ENCODE results near the gene PHACTR1.
"Not testable (repeated sequence)": the region's sequence is repeated elsewhere in the genome, so short reads cannot be mapped to it uniquely, and the experiment has no call there.

Gene PHACTR1

GRCh38 chr6:12716298-12716916 lies at the start of gene PHACTR1:
Gene PHACTR1, plus strand, starts transcription at chr6:12716767.
- DNase-seq (ENCODE audit: low spot score) = no peak

- no peak for DNase-seq (ENCODE audit: low spot score)
These were observed 49.7 kb upstream of the PHACTR1 start for GRCh38 chr6:12666886-12667285.

DNA sequence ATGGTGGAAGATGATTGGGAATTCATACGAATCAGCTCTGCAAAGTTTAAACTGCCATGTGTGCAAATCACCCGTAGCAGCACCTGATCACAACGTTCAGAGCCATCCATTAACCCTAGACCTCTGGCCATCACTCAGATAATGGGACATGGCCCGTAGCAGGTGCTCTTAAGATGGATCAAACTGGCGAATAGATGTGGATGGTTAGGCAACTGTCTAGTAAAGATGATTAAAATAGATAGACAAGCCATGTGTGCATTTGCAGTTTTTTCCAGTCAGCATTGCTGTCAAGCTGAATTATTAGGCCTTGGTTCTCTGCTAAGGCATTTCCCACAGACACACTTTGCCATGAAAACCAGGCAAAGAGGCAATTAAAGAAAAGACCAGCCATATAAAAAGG lies 40.6 kb upstream of the PHACTR1 start:
- no peak for DNase-seq (ENCODE audit: low spot score)

GRCh38 chr6:12679341-12679740 lies 37.2 kb upstream of the PHACTR1 start:
- no peak for DNase-seq (ENCODE audit: low spot score)

- DNase-seq (ENCODE audit: low spot score) = no peak
These were observed 23.4 kb upstream of the PHACTR1 start for GRCh38 chr6:12693122-12693521.

- no peak for DNase-seq (ENCODE audit: low spot score)
These were observed 18.3 kb upstream of the PHACTR1 start for GRCh38 chr6:12698298-12698697.

GRCh38 chr6:12704946-12705345 lies 11.6 kb upstream of the PHACTR1 start:
- no peak for DNase-seq (ENCODE audit: low spot score)

DNA sequence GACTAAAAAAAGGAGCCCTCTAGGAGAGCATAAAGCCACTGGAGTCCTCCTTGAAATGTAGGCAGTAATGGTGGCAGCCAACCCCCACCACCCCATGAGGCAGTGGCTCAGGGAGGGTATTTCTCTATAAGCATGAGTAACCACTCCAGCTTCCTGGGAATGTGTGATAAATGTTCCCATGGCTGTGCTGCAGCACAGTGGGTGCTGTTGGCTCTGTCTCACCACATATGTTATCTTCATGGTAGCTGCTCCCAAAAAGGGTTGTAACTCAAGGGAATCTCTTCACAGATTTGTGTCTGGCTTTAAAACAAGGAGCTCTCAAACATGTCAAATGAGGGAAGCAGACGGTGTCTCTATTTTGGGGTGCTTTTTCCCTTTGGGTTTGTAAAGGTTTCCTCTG lies 7.5 kb upstream of the PHACTR1 start:
- DNase-seq (ENCODE audit: low spot score) = no peak

- no peak for DNase-seq (ENCODE audit: low spot score)
These were observed 6.9 kb upstream of the PHACTR1 start for GRCh38 chr6:12709556-12710232.

GRCh38 chr6:12710921-12711320 lies 5.6 kb upstream of the PHACTR1 start:
- DNase-seq (ENCODE audit: low spot score) = no peak

DNA sequence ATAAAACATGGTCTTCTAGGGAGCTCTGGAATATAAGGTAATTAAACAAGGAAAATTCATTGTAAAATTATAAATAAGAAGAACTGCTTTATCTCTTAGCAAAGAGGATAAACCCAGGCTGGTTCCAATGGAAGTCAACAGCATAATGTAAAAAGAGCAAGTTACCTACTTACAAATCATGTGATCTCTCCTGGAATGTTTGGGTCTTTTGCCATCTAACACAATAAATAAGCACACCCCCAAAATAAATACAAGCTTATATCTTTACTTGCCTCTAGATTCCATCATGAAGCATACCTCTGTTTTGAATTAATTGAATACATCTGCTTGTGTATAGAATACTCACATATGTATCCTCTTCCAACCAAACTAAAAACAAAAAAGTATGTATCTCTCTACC lies 2.5 kb upstream of the PHACTR1 start:
- DNase-seq (ENCODE audit: low spot score) = no peak

- DNase-seq (ENCODE audit: low spot score) = no peak
These were observed 1.1 kb upstream of the PHACTR1 start for GRCh38 chr6:12715437-12715836.

GRCh38 chr6:12717356-12717755 lies 789 bp downstream of the PHACTR1 start:
- DNase-seq (ENCODE audit: low spot score) = no peak

DNA sequence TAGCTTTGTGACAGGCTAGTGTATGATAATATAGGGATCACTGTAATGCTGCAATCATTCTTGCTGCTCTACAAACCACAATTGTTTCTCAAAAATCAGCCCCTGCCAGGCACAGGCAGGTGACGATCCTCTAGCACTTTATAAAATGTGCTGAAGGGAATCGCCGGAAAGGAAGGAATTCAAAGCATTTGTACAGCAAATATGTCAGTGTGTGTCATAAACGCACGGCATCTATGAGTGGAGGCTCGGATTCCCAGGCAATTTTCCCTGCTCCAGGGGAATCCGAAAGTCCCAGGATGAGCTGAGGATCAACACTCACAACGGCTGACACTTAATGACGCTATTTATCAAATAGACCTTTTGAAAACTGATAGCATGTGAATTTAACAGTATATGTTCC lies 1.4 kb downstream of the PHACTR1 start:
- no peak for DNase-seq (ENCODE audit: low spot score)

GRCh38 chr6:12719017-12719416 lies 2.5 kb downstream of the PHACTR1 start:
- DNase-seq (ENCODE audit: low spot score) = no peak

GRCh38 chr6:12720310-12720709 lies 3.7 kb downstream of the PHACTR1 start:
- DNase-seq (ENCODE audit: low spot score) = no peak

DNA sequence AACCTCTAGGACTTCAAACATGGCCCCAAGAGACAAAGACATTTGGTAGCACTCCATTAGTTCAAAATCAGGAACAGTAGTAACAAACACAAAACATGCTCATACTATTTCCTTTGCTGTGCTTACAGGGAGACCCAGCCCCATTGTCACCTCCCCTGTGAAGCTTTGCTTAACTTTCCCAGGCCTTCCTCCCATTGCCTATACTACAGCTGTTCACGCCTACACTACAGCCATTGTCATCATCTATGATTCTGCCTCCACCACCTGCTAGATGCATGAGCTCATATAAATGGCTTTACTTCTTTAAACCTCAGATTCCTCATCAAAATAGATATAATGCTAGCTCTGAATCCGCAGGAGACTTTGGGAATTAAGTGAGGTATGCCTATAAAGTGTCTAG lies 8.7 kb downstream of the PHACTR1 start:
- DNase-seq (ENCODE audit: low spot score) = no peak

- no peak for DNase-seq (ENCODE audit: low spot score)
These were observed 12.9 kb downstream of the PHACTR1 start for GRCh38 chr6:12729467-12729866.

DNA sequence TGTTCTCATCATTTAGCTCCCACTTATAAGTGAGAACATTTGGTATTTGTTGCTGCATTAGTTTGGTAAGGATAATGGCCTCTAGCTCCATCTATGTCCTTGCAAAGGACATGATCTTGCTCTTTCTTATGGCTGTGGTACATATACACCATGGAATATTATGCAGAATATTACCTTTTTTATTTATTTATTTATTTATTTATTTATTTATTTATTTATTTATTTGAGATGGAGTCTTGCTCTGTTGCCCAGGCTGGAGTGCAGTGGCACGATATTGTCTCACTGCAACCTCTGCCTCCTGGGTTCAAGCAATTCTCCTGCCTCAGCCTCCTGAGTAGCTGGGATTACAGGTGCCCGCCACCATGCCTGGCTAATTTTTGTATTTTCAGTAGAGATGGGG lies 14.2 kb downstream of the PHACTR1 start:
- not testable (repeated sequence) for DNase-seq (ENCODE audit: low spot score)

- DNase-seq (ENCODE audit: low spot score) = no peak
These were observed 17.3 kb downstream of the PHACTR1 start for GRCh38 chr6:12733876-12734275.

GRCh38 chr6:12735786-12736185 lies 19.2 kb downstream of the PHACTR1 start:
- DNase-seq (ENCODE audit: low spot score) = no peak

- no peak for DNase-seq (ENCODE audit: low spot score)
These were observed 31.8 kb downstream of the PHACTR1 start for GRCh38 chr6:12748411-12748810.

DNA sequence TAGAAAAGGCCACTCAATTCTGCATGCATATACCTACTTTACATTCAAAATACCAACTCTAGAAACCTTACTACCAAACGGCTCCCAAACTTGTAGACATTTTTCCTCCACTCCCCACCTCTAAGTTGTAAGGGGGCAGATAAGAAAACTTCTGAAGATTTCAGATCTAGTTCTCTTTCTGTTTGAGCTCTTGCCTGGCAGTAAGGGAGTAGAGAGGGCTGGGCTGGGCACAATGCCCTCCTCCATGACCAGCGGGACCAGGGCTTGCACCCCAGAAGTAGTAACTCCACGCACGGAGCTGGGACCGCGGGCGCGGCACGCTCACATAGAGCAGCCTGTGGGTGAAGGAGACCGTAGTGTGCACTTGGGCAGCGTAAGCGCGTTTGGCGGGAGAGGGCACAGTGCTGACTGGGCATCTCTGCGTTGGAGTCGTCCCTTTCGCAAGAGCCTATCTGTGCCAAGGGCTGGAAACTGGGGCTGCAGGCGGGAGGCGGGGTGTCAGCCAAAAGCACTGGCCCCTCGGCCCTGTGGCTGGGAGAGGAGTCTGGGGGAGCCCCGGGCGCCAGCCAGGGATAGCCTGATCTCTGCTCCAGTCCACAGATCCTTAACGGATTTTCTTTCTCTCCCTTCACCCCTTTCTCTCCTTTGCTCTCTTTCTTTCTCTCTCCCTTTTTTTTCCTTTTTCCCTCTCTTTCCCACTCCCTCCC lies 32.4 kb downstream of the PHACTR1 start:
- no peak for DNase-seq (ENCODE audit: low spot score)
